Measurements from ENCODE around the gene ATG2B. TPM values are rescaled to one million over a fixed set of nuclear protein-coding genes. Genes with fewer than 3 reads are reported as not detected.

The ATG2B gene
- total and polyA plus RNA-seq, 3 experiments from 2014 or later: 2.6 to 19.8 (median 17.4) TPM

DNA sequence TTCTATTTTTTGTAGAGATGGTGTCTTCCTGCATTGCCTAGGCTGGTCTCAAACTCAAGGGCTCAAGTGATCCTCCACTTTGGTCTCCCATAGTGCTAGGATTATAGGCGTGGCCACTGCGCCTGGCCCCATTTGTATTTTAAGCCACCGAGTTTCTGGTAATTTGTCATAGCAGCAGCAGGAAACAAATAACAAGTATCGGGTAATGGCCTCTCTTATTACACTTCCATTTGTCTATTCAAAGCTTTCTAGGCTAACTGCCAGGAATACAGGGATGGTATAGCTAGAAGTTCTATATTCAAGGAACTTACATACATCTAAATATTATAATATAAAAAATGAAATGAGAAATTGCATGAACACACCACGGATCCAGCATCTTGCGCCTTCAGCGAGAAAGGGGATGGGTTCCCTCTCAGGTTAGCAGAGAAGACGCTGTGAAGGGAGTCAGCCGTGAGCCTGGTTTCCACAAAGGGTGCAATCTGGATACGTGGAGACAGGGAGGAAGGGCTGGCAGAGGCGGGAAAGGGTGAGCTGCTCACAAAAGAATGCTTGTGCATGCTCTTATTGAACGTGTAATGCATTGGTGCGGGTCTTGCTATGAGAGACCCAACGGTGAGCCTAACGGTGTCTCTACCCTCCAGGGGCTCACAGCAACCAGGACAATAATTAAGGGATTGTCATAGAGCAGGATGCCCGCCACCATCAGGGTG is 97.6 kb downstream of the ATG2B start:
- Mint-ChIP-seq H3K9me3 (no peaks in the 10 kb centered on the region), H3K4me3 (no peak overlapping the region), H3K27me3 (peaks cover 10 to 39% of the 10 kb centered on the region in 2 donors), H3K27ac (peak overlapping the region in 1 of 8 donors; percentile 43), H3K36me3 (no peaks in the 10 kb centered on the region), H3K4me1 (no peaks in the 10 kb centered on the region)
- Histone ChIP-seq H3K4me3 (ENCODE audit: low read length) (no peak overlapping the region), H3K9me3 (ENCODE audit: low read length) (no peaks in the 10 kb centered on the region), H3K27me3 (ENCODE audit: insufficient read depth, low read length, poor library complexity, severe bottlenecking) (no peaks in the 10 kb centered on the region), H3K27ac (ENCODE audit: low read depth, low read length) (no peak overlapping the region), H3K36me3 (ENCODE audit: insufficient read depth, low read length) (no peaks in the 10 kb centered on the region), H3K4me1 (ENCODE audit: insufficient read depth, low read length) (no peaks in the 10 kb centered on the region)
- no peak for DNase-seq
- CTCF ChIA-PET: no interaction called here
- POLR2A ChIA-PET: no interaction called here

DNA sequence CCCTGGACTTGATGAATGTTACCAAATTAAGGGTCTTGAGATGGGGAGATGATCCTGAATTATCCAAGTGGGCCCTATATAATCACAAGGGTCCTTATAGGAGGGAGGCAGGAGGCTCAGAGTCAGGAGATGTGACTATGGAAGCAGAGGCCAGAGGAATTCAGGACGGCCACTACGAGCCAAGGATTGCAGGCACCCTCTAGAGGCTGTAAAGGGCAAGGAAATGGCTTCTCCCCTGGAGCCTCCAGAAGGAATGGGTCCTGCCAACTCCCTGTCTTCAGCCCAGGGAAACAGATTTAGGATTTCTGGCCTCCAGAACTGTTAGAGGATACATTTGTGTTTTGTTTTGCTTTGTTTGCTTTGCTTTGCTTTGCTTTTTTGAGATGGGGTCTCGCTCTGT is 98.3 kb downstream of the ATG2B start:
- H3K27me3 ChIP-seq (ENCODE audit: insufficient read depth, low read length, poor library complexity, severe bottlenecking): no peaks in the 10 kb centered on the region
- no peak overlapping the region for H3K4me3 ChIP-seq (ENCODE audit: low read length)
- H3K4me1 ChIP-seq (ENCODE audit: insufficient read depth, low read length): no peaks in the 10 kb centered on the region
- ChIA-PET POLR2A (no interaction called here), CTCF (no interaction called here)
- no peak overlapping the region for H3K4me3 Mint-ChIP-seq
- no peaks in the 10 kb centered on the region for H3K9me3 ChIP-seq (ENCODE audit: low read length)
- peaks cover 10 to 44% of the 10 kb centered on the region in 2 donors for H3K27me3 Mint-ChIP-seq
- H3K4me1 Mint-ChIP-seq: no peaks in the 10 kb centered on the region
- H3K27ac ChIP-seq (ENCODE audit: low read depth, low read length): no peak overlapping the region
- no peaks in the 10 kb centered on the region for H3K9me3 Mint-ChIP-seq
- no peaks in the 10 kb centered on the region for H3K36me3 ChIP-seq (ENCODE audit: insufficient read depth, low read length)
- H3K36me3 Mint-ChIP-seq: no peaks in the 10 kb centered on the region
- DNase-seq: no peak
- H3K27ac Mint-ChIP-seq: no peak overlapping the region

DNA sequence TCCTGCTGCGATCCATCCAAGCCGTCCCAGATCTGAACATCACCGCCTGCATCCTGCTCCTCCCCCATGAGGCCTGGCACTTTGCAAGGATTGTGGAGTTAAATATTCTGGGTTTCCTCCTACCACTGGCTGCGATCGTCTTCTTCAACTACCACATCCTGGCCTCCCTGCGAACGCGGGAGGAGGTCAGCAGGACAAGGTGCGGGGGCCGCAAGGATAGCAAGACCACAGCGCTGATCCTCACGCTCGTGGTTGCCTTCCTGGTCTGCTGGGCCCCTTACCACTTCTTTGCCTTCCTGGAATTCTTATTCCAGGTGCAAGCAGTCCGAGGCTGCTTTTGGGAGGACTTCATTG is 99.0 kb downstream of the ATG2B start:
- Mint-ChIP-seq H3K27me3 (peaks cover 8 to 45% of the 10 kb centered on the region in 2 donors), H3K9me3 (no peaks in the 10 kb centered on the region), H3K36me3 (no peaks in the 10 kb centered on the region), H3K27ac (no peak overlapping the region), H3K4me1 (no peaks in the 10 kb centered on the region), H3K4me3 (no peak overlapping the region)
- no peaks in the 10 kb centered on the region for H3K9me3 ChIP-seq (ENCODE audit: low read length)
- no peak for DNase-seq
- no peaks in the 10 kb centered on the region for H3K4me1 ChIP-seq (ENCODE audit: insufficient read depth, low read length)
- ChIA-PET CTCF (no interaction called here), POLR2A (no interaction called here)
- no peak overlapping the region for H3K27ac ChIP-seq (ENCODE audit: low read depth, low read length)
- no peaks in the 10 kb centered on the region for H3K27me3 ChIP-seq (ENCODE audit: insufficient read depth, low read length, poor library complexity, severe bottlenecking)
- no peaks in the 10 kb centered on the region for H3K36me3 ChIP-seq (ENCODE audit: insufficient read depth, low read length)
- no peak overlapping the region for H3K4me3 ChIP-seq (ENCODE audit: low read length)

DNA sequence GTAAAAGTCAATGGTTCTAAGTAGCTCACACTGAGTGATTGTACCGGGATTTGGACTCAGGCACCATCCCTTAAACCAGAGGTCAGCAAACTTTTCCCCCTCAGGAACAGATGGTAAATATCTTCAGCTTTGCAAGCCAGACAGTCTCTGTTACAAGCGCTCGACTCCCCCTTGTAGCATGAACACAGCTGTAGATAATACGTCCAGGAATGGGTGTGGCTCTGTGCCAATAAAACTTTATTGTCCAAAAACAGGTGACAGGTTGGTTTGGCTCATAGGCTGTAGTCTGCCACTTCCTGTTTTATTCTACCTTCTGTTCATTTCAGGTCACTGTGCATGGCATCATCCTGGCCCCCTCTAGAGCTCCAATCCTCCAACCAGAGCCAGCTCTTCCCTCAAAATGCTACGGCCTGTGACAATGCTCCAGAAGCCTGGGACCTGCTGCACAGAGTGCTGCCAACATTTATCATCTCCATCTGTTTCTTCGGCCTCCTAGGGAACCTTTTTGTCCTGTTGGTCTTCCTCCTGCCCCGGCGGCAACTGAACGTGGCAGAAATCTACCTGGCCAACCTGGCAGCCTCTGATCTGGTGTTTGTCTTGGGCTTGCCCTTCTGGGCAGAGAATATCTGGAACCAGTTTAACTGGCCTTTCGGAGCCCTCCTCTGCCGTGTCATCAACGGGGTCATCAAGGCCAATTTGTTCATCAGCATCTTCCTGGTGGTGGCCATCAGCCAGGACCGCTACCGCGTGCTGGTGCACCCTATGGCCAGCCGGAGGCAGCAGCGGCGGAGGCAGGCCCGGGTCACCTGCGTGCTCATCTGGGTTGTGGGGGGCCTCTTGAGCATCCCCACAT is 99.6 kb downstream of the ATG2B start:
- Mint-ChIP-seq H3K9me3 (no peaks in the 10 kb centered on the region), H3K27ac (no peak overlapping the region), H3K36me3 (no peaks in the 10 kb centered on the region)

DNA sequence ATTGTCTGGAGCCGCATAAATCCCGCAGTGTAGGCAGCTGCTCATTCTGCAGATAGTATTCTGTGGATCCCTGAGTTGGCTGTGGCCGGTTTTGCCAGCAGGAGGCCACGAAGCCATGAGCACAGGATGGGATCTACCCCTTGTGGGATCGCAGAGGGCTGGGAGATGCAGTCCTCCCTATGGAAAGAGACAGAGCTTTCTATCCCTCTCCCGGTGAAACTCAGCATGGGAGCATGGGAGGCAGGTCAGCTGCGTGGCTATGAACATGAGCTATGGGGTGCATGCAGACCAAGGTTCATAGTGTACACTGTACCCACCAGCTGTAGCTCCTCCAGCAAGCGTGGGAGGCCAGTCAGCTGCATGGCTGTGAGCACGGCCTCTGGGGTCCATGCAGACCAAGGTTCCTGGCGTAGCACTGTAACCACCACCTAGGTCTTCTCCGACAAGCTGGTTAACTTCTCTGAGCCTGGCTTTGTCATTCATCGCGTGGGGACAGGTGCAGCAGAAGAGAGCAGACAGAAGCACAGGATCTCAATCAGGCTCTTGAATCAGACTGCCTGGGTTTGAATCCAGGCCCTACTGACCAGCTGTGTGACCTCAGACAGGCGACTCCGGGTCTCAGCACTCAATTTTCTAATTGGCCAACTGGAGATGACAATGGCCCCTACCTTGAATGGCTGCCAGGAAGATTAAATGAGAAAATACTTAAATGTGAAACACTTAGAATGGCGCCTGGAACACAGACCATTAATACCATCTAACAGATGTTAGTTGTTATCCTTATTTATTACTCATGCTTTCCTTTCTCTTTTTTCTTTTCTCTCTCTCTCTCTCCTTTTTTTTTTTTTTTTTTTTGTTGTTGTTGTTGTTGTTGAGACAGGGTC is 101.1 kb downstream of the ATG2B start:
- Histone ChIP-seq H3K36me3 (ENCODE audit: insufficient read depth, low read length) (no peaks in the 10 kb centered on the region), H3K4me3 (ENCODE audit: low read length) (no peak overlapping the region), H3K27me3 (ENCODE audit: insufficient read depth, low read length, poor library complexity, severe bottlenecking) (no peaks in the 10 kb centered on the region), H3K9me3 (ENCODE audit: low read length) (no peaks in the 10 kb centered on the region), H3K4me1 (ENCODE audit: insufficient read depth, low read length) (no peaks in the 10 kb centered on the region), H3K27ac (ENCODE audit: low read depth, low read length) (no peak overlapping the region)
- ChIA-PET CTCF (no interaction called here), POLR2A (no interaction called here)
- H3K9me3 Mint-ChIP-seq: peaks cover 0 to 2% (median 0%) of the 10 kb centered on the region in 5 donors
- no peaks in the 10 kb centered on the region for H3K36me3 Mint-ChIP-seq
- H3K4me3 Mint-ChIP-seq: no peak overlapping the region
- H3K27ac Mint-ChIP-seq: no peak overlapping the region
- peaks cover 7 to 47% of the 10 kb centered on the region in 2 donors for H3K27me3 Mint-ChIP-seq
- no peak for DNase-seq
- H3K4me1 Mint-ChIP-seq: no peaks in the 10 kb centered on the region

More for the DNA sequence above, 99.6 kb downstream of the ATG2B start:
- H3K9me3 ChIP-seq (ENCODE audit: low read length): no peaks in the 10 kb centered on the region
- H3K27me3 Mint-ChIP-seq: peaks cover 8 to 45% of the 10 kb centered on the region in 2 donors
- no peaks in the 10 kb centered on the region for H3K4me1 Mint-ChIP-seq
- H3K36me3 ChIP-seq (ENCODE audit: insufficient read depth, low read length): no peaks in the 10 kb centered on the region
- ChIA-PET POLR2A (no interaction called here), CTCF (no interaction called here)
- H3K27me3 ChIP-seq (ENCODE audit: insufficient read depth, low read length, poor library complexity, severe bottlenecking): no peaks in the 10 kb centered on the region
- no peaks in the 10 kb centered on the region for H3K4me1 ChIP-seq (ENCODE audit: insufficient read depth, low read length)
- H3K27ac ChIP-seq (ENCODE audit: low read depth, low read length): no peak overlapping the region
- no peak overlapping the region for H3K4me3 ChIP-seq (ENCODE audit: low read length)
- DNase-seq: no peak
- H3K4me3 Mint-ChIP-seq: no peak overlapping the region

DNA sequence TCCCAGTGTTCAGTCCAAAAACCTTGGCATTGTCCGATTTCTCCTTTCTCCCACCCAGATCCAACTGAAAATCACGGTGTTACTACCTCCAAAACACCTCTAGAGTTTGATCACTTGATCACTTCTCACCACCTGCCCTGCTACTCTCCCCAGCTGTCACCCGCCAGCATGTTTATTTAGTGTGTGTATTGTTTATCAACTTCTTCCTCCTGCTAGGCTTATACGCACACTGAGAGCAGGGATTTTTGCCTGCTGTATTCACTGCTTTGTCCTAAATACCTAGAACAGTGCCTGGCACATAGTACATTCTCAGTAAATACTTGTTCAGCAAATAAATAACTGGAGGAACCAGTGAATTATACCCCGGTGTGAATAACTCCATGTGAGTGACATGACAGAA is 102.1 kb downstream of the ATG2B start:
- ChIA-PET POLR2A (no interaction called here), CTCF (no interaction called here)
- Mint-ChIP-seq H3K9me3 (peaks cover 0 to 2% (median 0%) of the 10 kb centered on the region in 5 donors), H3K27ac (no peak overlapping the region), H3K4me3 (no peak overlapping the region), H3K27me3 (peaks cover 5 to 45% of the 10 kb centered on the region in 2 donors), H3K36me3 (no peaks in the 10 kb centered on the region), H3K4me1 (no peaks in the 10 kb centered on the region)
- H3K9me3 ChIP-seq (ENCODE audit: low read length): no peaks in the 10 kb centered on the region
- no peaks in the 10 kb centered on the region for H3K27me3 ChIP-seq (ENCODE audit: insufficient read depth, low read length, poor library complexity, severe bottlenecking)
- H3K36me3 ChIP-seq (ENCODE audit: insufficient read depth, low read length): no peaks in the 10 kb centered on the region
- no peak overlapping the region for H3K27ac ChIP-seq (ENCODE audit: low read depth, low read length)
- DNase-seq: no peak
- H3K4me3 ChIP-seq (ENCODE audit: low read length): no peak overlapping the region
- H3K4me1 ChIP-seq (ENCODE audit: insufficient read depth, low read length): no peaks in the 10 kb centered on the region

DNA sequence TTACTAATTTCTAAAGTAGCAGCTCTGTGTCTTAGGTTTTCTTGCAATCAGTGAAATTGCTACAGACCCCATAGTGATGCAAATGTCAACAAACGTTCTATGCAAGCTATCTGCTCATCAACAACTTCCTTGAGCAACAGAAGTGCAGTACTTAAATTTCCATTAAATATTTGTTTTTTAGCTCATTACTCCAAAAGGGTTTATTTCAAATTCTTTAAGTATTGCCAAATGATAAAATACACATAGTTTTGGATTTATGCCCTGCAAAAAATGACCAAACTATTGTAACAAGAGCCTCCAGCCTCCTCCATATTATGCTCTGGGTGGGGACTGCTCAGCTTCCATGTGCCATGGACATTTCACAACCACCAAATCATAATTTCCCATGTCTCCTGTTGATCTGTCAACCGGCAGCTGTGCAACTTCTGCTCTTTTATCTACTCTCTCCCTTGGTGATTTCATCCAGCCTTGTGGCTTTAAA is 102.8 kb downstream of the ATG2B start:
- no peak overlapping the region for H3K27ac Mint-ChIP-seq
- Histone ChIP-seq H3K4me3 (ENCODE audit: low read length) (no peak overlapping the region), H3K4me1 (ENCODE audit: insufficient read depth, low read length) (no peaks in the 10 kb centered on the region), H3K36me3 (ENCODE audit: insufficient read depth, low read length) (no peaks in the 10 kb centered on the region), H3K9me3 (ENCODE audit: low read length) (no peaks in the 10 kb centered on the region), H3K27me3 (ENCODE audit: insufficient read depth, low read length, poor library complexity, severe bottlenecking) (no peaks in the 10 kb centered on the region), H3K27ac (ENCODE audit: low read depth, low read length) (no peak overlapping the region)
- H3K9me3 Mint-ChIP-seq: peaks cover 0 to 2% (median 0%) of the 10 kb centered on the region in 5 donors
- no peak for DNase-seq
- POLR2A ChIA-PET: no interaction called here
- peak overlapping the region in 1 of 7 donors; percentile 33 for H3K4me3 Mint-ChIP-seq
- CTCF ChIA-PET: no interaction called here
- H3K36me3 Mint-ChIP-seq: no peaks in the 10 kb centered on the region
- peaks cover 5 to 40% of the 10 kb centered on the region in 2 donors for H3K27me3 Mint-ChIP-seq
- H3K4me1 Mint-ChIP-seq: no peaks in the 10 kb centered on the region

DNA sequence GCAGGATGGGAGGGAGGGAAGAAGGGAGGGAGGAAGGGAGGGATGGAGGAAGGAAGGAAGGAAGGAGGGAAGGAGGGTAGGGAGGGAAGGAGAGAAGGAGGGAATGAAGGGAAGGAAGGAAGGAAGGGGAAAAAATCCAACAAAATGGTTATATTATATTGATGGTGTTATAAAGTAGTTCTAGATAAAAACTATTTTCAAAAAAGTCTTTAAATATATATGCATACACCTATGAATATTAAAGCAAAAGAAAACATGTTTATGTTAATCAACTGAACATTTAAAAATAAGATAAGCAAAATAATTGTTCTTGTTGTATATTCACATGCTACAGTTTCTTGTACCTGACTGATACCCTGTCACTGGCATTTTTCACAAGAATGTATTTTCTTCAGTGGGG is 105.2 kb downstream of the ATG2B start:
- POLR2A ChIA-PET: no interaction called here
- no peak overlapping the region for H3K4me3 ChIP-seq (ENCODE audit: low read length)

More for the DNA sequence above, 105.2 kb downstream of the ATG2B start:
- Mint-ChIP-seq H3K9me3 (peaks cover 0 to 2% (median 0%) of the 10 kb centered on the region in 5 donors), H3K4me3 (no peak overlapping the region), H3K36me3 (no peaks in the 10 kb centered on the region), H3K27me3 (peaks cover 11 to 58% of the 10 kb centered on the region in 2 donors), H3K4me1 (no peaks in the 10 kb centered on the region), H3K27ac (no peak overlapping the region)
- CTCF ChIA-PET: no interaction called here
- DNase-seq: no peak
- Histone ChIP-seq H3K27me3 (ENCODE audit: insufficient read depth, low read length, poor library complexity, severe bottlenecking) (peaks cover 3% of the 10 kb centered on the region), H3K36me3 (ENCODE audit: insufficient read depth, low read length) (no peaks in the 10 kb centered on the region), H3K27ac (ENCODE audit: low read depth, low read length) (no peak overlapping the region), H3K4me1 (ENCODE audit: insufficient read depth, low read length) (no peaks in the 10 kb centered on the region), H3K9me3 (ENCODE audit: low read length) (no peaks in the 10 kb centered on the region)

All from CD8-positive, alpha-beta memory T cell (primary cell).